CMK (cell line): ENCODE results near the gene CRAMP1.

Experiments used
- DNase-seq: peaks from one replicate; pipeline ENCODE4 v3.0.0-alpha.2; 2010; ENCODE audit warnings: low read depth

The CRAMP1 gene

DNA sequence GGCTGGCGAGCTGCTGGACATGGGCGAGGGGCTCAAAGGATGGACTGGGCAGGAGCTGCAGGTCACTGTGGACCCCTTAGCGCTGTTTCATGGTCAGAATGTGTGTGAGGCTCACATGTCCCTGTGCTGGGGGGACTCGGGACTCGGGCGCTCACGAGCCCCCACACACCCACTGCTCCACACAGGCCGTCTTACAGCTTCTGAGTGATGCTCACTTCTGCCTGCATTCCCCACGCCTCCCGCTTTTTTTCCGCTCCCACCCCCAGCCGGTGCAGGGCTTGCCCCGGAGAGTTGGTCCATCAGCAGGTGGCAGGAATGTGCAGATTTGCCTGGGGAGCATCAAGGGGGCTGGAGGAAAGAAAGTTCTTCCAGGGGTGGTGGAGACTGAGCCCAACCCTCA lies 45.7 kb downstream of the CRAMP1 start:
- no peak for DNase-seq

DNA sequence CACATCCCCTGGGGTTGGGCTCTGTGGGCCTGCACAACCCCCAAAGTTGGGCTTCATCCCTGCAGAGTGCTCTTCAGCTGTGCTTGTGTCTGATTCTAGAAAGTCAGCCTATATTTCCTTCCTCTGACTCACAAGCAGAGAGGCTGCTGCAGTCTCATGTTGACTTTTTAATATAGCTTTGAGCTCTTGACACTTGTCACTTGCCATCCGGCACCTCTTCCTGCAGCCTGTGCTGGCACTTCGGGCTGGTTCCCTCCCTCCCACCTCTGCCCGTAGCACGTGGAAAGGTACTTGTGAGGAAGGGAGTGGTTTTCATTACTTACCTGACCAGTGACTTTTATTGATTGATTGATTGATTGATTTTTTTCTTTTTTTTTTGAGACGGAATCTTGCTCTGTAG lies 46.9 kb downstream of the CRAMP1 start:
- DNase-seq = no peak

DNA sequence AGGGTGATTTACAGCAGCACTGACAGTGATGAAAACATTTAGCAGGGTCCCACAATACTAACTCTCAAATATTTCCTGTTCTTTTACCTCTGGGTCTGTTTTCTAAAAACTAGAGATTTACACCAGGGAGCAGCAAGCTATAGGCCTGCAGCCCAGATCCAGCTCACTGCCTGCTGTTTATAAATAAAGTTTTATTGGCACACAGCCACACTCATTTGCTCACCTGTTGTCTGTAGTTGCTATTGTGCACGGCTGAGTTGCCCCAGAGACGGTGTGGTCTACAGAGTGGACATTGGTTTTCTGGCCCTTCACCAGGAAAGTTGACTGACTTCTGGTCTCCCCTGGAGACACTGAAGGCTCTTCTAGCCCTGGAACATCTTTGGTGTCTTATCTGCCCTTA lies 49.7 kb downstream of the CRAMP1 start:
- DNase-seq = no peak

- no peak for DNase-seq
These were observed 50.4 kb downstream of the CRAMP1 start for GRCh38 chr16:1662543-1662942.

DNA sequence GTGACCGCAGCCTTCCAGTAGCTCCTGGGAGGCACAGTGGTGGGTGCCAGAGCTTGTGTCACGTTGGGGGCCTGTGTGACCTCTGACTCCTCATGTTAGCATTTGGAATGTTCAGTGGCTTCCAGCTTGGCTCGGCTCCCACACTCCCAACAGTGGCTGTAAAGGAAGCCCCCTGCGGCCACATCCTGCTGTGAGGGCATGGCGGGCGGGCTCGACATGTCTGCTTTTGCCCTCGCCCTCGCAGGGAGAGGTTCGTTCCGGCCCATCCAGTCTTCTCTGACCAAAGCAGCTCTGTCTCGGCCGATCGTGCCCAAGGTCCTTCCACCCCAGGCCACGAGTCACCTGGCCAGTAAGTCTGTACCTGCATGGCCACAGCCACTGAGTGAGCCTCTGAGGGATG lies 53.7 kb downstream of the CRAMP1 start:
- DNase-seq = no peak

DNA sequence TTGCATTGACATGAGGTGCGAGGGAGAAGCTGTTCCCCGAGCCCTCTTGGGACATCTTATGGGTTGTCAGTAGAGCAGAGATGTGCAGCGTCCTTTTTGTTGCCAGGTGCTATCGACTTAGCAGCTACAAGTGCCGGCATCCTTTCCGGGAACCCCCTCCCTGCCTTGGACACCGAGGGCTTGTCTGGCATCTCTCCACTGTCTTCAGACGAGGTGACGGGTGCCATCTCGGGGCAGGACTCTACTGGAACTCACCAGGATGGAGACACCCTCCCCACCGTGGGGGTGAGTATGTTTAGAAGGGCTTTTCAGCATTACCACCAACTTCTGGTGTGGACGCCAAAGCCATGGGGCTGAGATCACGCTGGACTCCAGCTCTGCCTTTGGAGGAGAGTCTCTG lies 54.2 kb downstream of the CRAMP1 start:
- DNase-seq = no peak

GRCh38 chr16:1667271-1667670 lies 55.1 kb downstream of the CRAMP1 start:
- no peak for DNase-seq

DNA sequence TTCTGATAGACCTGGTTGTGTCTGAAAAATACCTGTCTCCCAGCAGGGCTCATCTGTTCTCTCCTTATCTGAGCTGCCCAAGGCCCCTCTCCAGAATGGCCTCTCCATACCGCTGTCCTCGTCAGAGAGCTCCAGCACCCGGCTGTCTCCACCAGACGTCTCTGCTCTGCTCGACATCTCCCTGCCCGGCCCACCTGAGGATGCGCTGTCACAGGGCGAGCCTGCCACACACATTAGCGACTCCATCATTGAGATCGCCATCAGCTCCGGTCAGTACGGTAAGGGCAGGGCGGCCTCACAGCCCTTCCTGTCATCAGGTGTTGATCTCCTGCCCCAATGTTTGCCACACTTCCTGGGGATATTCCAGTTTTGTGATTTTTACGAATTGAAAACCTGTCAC lies 55.8 kb downstream of the CRAMP1 start:
- DNase-seq = no peak

DNA sequence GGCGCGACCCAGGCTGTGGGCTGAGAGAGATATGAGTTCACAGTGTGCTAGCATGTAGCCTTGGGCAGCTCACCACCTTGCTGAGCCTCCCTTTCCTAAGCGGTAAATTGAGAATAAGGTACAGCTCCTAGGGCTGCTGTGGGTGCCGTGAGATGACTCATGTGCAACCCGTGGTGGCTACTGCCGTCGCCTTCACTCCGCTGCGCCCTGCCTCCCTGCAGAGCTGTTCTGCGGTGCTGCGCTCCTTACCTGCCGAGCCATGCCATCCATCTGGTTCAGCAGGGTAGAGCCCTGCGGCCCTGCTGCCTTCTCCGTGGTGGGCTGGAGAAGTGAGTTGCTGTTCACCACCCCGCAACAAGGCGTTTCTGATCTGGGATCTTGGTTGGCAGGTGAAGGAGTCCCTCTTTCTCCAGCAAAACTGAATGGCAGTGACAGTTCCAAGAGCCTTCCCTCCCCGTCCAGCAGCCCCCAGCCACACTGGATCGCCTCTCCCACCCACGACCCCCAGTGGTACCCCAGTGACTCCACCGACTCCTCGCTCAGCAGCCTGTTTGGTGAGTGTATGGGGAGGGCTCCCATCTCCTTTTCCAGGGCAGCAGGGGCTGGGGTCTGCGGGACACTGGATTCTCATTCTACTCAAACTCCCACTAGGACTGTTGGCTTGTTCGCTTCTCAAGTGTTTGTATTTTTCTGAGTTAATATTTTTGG lies 56.6 kb downstream of the CRAMP1 start:
- no peak for DNase-seq

DNA sequence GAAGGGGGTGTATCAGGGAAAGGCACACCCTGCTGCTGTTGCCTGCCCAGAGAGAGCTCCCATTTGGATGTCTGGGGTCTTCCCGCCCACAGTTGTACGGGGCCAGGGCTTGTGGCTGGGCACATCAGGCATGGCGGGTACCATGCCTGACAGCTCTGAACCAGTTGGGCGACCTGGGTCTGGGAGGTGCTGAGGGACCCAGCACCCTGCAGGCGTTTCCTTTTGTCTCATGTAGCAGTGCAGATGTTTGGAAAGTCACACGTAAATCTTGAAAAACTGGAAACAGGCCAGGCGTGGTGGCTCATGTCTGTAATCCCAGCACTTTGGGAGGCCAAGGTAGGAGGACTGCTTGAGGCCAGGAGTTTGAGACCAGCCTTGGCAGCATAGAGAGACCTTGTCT lies 57.5 kb downstream of the CRAMP1 start:
- no peak for DNase-seq

- no peak for DNase-seq
These were observed 58.2 kb downstream of the CRAMP1 start for GRCh38 chr16:1670371-1670770.

DNA sequence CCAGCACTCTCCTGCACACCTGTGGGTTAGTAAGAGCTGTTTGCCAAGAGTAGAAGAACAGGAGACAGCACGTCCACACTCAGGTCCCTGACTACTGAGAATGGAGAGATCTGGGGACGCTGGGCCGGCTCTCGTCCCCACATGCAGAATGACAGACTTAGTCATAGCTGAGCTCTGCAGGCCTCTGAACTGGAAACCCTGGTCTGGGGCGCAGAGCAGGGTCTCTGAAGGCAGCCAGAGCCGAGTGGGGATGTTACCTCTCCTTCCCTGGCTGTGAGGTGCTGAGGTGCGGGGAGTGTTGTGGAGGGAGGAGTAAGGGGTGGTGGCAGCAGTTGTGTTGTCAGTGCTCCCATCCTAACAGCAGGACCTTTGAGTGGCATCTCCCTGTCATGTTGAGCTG lies 58.7 kb downstream of the CRAMP1 start:
- no peak for DNase-seq

GRCh38 chr16:1673424-1674151 lies 61.4 kb downstream of the CRAMP1 start:
- DNase-seq = no peak

- DNase-seq = no peak
These were observed 62.1 kb downstream of the CRAMP1 start for GRCh38 chr16:1674306-1674705.

DNA sequence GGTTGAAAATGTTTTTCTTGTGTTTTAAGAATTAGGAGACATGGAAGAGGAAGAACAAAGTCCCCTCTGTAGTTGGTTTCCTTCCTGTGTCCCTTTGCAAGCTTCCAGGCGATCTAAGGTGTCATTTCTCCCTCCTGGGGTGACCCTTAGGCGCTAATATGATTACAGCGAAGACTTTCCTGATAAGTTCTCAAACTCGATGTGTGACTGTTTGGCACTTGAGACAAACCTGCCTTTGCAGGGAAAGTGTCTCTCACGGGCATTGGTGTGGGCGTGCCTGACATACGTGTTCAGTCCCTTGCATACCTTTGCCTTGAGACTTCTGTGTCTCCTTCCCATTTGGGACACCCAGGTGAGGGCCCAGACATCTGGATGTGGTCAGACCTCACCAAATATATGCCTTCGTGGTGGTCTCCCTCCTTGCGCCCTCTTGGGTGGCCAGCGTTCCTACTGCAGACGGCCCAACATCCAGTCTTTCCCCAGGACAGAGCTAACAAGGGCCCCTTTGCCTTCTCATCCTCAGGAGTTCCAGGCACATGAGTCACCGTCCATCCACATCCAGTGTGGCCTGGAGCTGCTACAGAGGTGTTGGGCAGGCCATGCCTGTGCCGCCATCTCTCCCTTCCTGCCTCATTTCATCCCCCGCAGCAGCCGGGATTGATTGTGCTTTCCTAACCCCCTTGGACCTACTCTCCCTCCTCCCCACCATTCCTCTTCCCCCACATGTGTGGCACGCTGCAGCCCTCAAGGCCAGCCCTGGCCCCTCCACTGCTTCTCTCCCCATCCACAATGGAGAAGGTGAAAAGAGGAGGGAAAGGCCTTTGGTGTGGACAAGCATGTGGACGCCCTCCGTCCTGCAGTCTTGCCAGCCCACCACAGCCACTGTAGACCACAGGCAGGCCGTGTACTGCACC lies 62.8 kb downstream of the CRAMP1 start:
- no peak for DNase-seq

DNA sequence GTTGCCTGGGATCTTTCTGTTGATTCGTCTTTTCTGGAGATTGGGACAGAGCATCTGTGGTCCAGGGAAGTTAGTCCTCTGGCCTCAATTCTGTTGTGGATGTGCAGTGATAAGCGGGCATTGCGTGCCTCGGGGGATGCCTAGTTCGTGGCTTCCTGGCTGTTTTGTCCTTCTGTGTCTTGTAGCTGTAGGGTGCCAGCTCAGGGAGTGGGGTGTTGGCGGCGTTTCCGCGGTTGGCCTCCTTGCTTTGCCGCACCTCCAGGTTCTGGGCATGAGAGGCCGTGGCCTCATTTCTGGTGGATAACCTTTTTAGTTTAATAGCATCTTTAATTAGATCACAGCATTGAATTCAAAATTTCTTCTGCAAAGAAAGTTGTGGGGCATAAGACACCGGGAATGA lies 64.5 kb downstream of the CRAMP1 start:
- DNase-seq = no peak

DNA sequence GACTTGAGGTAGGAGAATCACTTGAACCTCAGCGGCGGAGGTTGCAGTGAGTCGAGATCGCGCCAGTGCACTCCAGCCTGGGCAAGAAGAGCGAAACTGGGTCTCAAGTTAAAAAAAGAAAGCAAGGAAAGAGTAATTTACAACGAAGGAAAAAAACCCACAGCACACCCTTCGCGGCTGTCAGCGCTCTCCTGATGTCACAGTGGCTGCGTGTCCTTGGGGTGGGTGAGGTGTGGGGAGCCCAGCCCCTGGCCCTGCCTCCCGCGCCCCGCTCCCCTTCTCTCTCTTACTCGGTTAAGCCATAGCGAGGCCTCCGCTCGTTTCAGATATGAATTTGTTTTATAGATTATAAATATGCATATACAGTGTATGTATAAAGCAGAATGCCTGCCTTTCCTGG lies 65.2 kb downstream of the CRAMP1 start:
- DNase-seq = no peak

- DNase-seq = peak; percentile 88
These were observed 65.9 kb downstream of the CRAMP1 start, which contains the start of gene JPT2 for GRCh38 chr16:1677942-1678499. Gene JPT2 (plus strand): TSS chr16:1678279. CDS start chr16:1678313, 34 bp downstream.

DNA sequence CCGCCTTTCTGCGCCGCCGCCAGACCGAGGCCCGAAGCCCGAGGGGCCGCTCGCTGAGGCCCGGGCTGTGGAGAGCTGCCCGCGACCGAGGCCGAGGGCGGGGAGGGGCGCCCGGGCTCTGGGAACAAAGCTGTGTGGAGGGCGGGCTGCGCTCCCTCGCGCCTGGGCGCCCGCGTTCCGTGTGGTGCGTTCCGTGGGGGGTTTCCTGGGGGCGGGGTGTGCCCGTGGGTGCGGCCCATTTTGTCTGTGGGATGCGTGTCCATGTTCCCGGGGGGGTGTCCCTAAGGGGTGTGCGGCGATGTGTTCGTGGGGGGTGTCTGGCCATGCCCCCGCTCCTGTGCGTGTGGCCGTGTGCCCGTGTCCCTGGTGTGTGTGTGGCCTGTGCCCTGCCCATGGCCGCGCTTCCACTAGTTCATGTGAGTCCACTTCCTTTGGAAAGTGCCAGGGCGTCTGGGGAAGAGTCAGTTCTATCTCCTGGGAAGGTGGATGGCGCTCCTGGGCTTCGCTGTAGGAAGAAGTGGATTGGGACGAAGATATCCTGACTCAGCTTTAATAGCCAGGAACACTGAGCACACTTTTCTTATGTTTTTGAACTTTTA lies 66.4 kb downstream of the CRAMP1 start:
- DNase-seq = peak; percentile 24

GRCh38 chr16:1680361-1680760 lies 68.2 kb downstream of the CRAMP1 start:
- DNase-seq = no peak

- no peak for DNase-seq
These were observed 68.9 kb downstream of the CRAMP1 start for GRCh38 chr16:1681032-1681431.
